Nephron progenitor cell (in vitro differentiated cells): Measurements from ENCODE around the gene CCK.

Experiments
- DNase-seq: peaks from one replicate; pipeline ENCODE4 v3.0.0; 2021
- H3K27ac Mint-ChIP-seq: 2 replicates; pipeline ENCODE4 v1.8.0; 2021; ENCODE audit warnings: mild to moderate bottlenecking, moderate library complexity, mixed read lengths
- H3K27me3 Mint-ChIP-seq: 2 replicates; pipeline ENCODE4 v1.8.0; 2021; ENCODE audit warnings: mild to moderate bottlenecking, low read depth, mixed read lengths; ENCODE audit not compliant: poor library complexity
- H3K36me3 Mint-ChIP-seq: 2 replicates; pipeline ENCODE4 v1.8.0; 2021; ENCODE audit warnings: low read depth, mixed read lengths
- H3K4me1 Mint-ChIP-seq: 2 replicates; pipeline ENCODE4 v1.8.0; 2021; ENCODE audit warnings: mixed read lengths
- H3K4me3 Mint-ChIP-seq: 2 replicates; pipeline ENCODE4 v1.8.0; 2021; ENCODE audit warnings: mild to moderate bottlenecking, moderate library complexity, mixed read lengths
- H3K9me3 Mint-ChIP-seq: 2 replicates; pipeline ENCODE4 v1.8.0; 2021; ENCODE audit warnings: mild to moderate bottlenecking, moderate library complexity, mixed read lengths
- TF ChIP-seq, protein P1 (sequence below): fragments of 200-600 bp; sonication (generic); IDR thresholded peaks from 2 replicates; pipeline ENCODE4 v1.5.0; 2021; ENCODE audit warnings: antibody characterized with exemption

CCK gene

DNA sequence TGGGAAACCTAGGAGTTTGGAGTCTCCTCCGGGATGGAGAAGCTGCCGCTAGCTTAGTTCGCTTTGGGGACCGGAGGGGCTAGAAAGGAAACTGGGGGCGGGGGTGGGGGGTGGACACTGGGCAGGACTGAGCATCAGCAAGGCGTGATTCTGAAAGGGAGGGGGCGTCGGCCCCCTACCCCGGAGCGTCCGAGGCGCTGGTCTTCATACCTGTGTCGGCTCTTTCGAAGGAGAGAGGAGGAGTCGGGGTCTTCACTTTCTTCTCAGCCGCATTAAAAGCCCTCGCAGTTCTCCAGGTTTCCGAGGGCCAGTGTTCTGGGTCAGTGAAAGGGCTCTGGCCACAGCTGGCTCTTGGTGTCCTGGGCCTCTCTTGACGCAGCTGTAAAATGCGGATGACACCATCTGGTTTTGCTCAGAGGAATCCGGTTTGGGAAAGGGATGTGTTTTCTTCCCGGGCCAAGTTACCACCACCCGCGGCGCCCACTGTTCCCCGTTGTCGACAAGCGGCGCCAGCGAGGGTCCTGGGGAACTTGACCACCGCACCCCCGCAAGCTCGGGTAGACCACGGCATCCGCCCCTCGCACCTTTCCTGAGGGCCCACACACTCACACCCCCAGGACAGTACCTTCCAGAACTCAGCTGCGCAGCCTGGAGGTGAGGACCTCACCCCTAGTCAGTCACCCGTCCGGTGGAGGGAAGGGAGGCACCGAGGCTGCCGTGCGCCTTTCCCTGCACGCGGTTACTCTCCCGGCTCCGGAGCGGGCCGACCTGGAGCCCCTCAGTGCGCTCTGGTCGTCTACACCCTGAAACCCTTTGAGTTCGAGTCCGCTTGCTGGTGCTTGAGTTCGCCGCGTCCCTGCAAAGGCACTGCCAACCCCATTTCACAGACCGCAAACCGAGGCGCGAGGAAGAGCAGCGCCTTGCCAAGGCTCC is 660 bp downstream of the CCK start:
- TF ChIP-seq, protein P1, sequence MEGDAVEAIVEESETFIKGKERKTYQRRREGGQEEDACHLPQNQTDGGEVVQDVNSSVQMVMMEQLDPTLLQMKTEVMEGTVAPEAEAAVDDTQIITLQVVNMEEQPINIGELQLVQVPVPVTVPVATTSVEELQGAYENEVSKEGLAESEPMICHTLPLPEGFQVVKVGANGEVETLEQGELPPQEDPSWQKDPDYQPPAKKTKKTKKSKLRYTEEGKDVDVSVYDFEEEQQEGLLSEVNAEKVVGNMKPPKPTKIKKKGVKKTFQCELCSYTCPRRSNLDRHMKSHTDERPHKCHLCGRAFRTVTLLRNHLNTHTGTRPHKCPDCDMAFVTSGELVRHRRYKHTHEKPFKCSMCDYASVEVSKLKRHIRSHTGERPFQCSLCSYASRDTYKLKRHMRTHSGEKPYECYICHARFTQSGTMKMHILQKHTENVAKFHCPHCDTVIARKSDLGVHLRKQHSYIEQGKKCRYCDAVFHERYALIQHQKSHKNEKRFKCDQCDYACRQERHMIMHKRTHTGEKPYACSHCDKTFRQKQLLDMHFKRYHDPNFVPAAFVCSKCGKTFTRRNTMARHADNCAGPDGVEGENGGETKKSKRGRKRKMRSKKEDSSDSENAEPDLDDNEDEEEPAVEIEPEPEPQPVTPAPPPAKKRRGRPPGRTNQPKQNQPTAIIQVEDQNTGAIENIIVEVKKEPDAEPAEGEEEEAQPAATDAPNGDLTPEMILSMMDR: no peak
- H3K4me1 Mint-ChIP-seq: no peaks in the 10 kb centered on the region
- H3K27ac Mint-ChIP-seq: no peak overlapping the region
- H3K9me3 Mint-ChIP-seq: peaks cover 15% of the 10 kb centered on the region
- no peak for DNase-seq
- no peak overlapping the region for H3K4me3 Mint-ChIP-seq
- no peaks in the 10 kb centered on the region for H3K36me3 Mint-ChIP-seq
- H3K27me3 Mint-ChIP-seq: peaks cover 83% of the 10 kb centered on the region

DNA sequence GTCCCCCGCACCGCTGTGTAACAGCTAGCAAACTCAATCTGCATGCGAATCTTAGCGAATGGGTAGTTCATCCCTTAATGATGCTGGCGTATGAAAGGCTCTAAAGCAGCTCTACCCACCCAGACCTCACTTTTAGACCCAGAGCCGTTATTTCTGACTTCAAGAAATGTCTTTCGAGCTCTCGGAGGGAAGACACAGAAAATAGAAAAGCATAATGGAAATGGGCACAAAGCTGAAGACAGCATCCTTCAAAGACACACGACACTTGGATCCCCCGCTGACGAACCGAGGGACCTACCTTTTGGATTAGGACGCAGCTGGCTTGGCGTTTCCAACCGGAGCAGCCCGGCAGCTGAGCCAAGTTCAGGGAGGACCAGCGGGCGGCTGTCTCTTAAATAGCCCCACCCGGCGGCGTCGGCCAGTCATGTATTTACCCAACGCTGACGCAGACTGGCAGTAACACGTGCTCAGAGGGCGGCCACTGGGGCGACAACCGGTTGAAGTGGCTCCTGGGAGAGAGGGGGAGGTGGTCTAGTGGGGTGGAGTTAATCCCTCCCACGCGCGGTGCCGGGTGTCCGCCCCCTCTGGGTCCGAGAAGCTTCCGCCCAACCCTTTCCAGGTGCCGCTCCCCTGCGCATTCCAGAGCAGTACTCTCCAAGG is 1.5 kb downstream of the CCK start:
- peaks cover 13% of the 10 kb centered on the region for H3K9me3 Mint-ChIP-seq
- H3K27ac Mint-ChIP-seq: no peak overlapping the region
- TF ChIP-seq, protein P1: no peak
- H3K27me3 Mint-ChIP-seq: peaks cover 86% of the 10 kb centered on the region
- H3K36me3 Mint-ChIP-seq: no peaks in the 10 kb centered on the region
- DNase-seq: no peak
- no peaks in the 10 kb centered on the region for H3K4me1 Mint-ChIP-seq
- no peak overlapping the region for H3K4me3 Mint-ChIP-seq

DNA sequence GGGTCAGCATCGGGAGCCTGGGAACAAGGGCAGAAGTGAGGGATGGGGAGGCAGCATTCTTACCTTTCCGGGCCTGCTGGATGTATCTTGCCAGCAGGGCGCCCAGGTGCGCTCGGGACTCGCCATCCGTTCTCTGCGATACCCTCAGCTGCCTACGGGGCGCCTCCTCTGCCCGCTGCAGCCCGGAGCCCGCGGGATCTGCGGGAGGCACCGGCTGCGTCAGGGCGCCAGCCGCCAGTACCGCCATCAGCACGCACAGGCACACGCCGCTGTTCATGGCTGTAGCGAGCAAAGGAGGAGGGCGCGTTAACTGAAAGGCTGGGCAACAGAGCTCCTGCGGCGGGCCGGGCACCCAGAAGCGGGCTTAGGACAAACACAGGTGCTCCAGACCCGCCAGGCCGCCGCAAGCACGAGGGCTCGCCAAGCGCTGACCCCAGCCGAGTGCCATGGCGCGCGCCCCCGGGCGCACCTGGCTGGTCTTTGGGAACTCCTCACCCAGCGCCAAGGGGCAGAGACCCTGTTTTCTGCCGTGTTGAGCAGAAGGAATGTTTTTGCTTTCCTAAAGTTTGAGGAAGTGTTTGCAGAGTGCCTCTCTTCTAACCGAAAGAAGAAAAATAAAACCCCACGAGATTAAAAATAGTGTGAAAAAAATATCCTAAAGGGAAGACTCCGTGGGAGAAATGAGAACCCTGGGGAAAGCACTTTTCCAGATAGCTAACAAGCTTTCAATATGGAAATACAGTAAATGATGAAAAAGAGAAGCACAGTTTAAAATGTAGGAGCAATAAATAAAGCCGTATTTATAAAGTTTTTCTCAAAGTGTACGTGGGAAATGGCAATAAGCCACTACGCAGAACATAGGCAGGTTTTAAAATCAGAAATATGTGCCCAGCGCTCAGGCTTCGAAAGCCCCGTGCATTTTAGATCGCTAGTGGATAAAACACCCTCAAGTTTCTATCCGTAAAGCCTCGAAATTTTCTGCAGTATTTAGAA is 2.3 kb downstream of the CCK start:
- H3K27me3 Mint-ChIP-seq: peaks cover 80% of the 10 kb centered on the region
- H3K27ac Mint-ChIP-seq: no peak overlapping the region
- DNase-seq: peak; percentile 44
- peak overlapping the region; percentile 56 for H3K4me3 Mint-ChIP-seq
- TF ChIP-seq, protein P1: no peak
- no peaks in the 10 kb centered on the region for H3K36me3 Mint-ChIP-seq
- peaks cover 13% of the 10 kb centered on the region for H3K9me3 Mint-ChIP-seq
- H3K4me1 Mint-ChIP-seq: no peaks in the 10 kb centered on the region

DNA sequence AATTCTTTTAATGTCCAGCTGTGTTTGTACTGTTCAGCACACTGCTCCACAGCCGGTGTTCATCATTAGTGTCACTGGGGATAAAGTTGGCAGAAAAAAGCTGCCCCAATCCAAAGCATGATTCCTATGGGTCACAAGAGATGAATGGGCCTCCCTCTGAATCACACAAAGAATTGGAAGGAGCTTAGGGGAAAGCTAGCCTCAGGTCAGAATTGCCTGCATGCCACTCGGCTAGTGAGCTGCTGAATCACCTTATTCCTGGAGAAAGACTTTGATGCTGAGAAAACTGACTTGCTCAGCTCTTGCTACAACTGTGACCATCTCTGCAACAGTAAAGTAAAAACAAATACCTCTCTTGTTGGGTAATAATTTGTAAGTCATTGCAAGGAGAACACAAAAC is 3.5 kb downstream of the CCK start:
- Mint-ChIP-seq H3K36me3 (no peaks in the 10 kb centered on the region), H3K4me3 (no peak overlapping the region)
- TF ChIP-seq, protein P1: no peak

DNA sequence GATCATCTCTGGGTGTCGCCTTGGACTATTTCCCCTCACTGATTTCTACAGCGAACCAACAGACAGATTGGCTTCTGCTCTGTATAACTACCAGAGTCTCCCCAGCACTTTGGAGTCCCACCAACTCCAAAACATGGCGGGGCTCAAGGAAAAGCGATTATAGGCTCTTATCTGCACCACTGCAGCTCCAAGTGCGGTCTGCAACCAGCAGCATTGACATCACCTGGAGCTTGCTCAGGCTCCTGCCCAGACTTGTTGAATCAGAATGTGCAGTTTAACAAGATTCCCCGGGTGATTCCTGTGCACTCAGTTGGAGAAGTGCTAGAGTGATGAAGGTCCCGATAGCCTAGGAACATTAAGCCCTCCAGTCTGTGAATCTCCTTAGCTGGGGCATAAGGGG is 9.0 kb downstream of the CCK start:
- TF ChIP-seq, protein P1: no peak
- no peak for DNase-seq
- Mint-ChIP-seq H3K4me1 (peaks cover 14% of the 10 kb centered on the region), H3K27me3 (peaks cover 43% of the 10 kb centered on the region), H3K27ac (no peak overlapping the region), H3K36me3 (no peaks in the 10 kb centered on the region), H3K4me3 (no peak overlapping the region), H3K9me3 (no peaks in the 10 kb centered on the region)

More for the DNA sequence above, 3.5 kb downstream of the CCK start:
- peaks cover 73% of the 10 kb centered on the region for H3K27me3 Mint-ChIP-seq
- no peaks in the 10 kb centered on the region for H3K4me1 Mint-ChIP-seq
- peaks cover 13% of the 10 kb centered on the region for H3K9me3 Mint-ChIP-seq
- DNase-seq: no peak
- no peak overlapping the region for H3K27ac Mint-ChIP-seq
